ENCODE data around the gene RAB31.

The RAB31 gene

DNA sequence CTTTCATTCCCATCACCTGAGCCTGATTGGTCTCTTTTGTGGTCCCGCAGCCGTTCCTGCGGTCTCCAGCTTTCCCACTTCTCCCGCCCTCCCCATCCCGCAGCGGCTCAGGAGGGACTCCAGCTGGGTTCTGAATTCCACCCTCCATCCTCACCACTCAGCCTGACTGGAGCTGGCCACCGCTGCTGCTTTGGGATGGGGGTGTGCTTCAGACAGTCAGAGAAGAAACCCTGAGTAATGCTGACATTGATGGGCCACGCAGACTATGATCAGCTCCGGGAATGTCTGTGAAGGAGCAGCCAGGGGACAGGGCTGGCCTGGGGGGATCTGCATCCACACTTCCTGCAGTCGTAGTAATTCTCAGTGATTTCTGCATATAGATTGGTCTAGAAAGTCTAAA lies 131.8 kb downstream of the RAB31 start:
- H3K36me3 ChIP-seq (ENCODE audit: control insufficient read depth in 2 of 2, insufficient read depth in 2 of 2, low read length in 2 of 2) = peaks cover 0 to 2% of the 10 kb centered on the region in 2 donors

DNA sequence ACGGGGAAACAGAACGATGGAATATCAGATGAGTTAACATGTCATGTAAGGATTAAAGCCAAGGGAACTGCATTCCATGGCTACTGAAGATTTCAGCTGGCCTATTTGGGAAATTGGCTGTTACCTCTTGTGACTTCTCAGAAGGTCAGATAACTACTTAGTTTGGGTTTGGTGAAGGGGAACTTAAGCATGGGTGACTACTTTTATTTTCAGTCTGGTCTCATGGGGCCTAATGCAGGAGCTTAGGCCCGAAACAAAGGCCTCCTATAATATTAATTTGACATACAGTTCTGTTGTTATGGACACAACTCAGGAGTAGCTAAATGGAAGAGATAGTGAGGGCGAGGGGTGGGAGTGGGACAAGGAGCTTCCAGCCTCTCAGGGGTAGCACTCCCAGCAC lies 133.7 kb downstream of the RAB31 start:
- H3K4me1 ChIP-seq (ENCODE audit: control insufficient read depth, insufficient read depth, low read length) = peaks cover 46% of the 10 kb centered on the region
- no peaks in the 10 kb centered on the region for H3K27me3 ChIP-seq (ENCODE audit: control insufficient read depth in 1 of 2, insufficient read depth in 2 of 2, low read length in 2 of 2)
- H3K36me3 ChIP-seq (ENCODE audit: control insufficient read depth in 2 of 2, insufficient read depth in 2 of 2, low read length in 2 of 2) = peaks cover 0 to 2% of the 10 kb centered on the region in 2 donors
- H3K4me3 ChIP-seq (ENCODE audit: low read length in 2 of 2) = no peak overlapping the region
- no peaks in the 10 kb centered on the region for H3K9me3 ChIP-seq (ENCODE audit: control insufficient read depth in 2 of 2, low read length in 2 of 2)
- no peak overlapping the region for H3K9ac ChIP-seq (ENCODE audit: low read length in 2 of 2)
- H3K27ac ChIP-seq (ENCODE audit: low read length) = peak overlapping the region; percentile 38

More for the DNA sequence above, 131.8 kb downstream of the RAB31 start:
- Histone ChIP-seq H3K27ac (ENCODE audit: low read length) (peak overlapping the region; percentile 92), H3K4me3 (ENCODE audit: low read length in 2 of 2) (no peak overlapping the region), H3K27me3 (ENCODE audit: control insufficient read depth in 1 of 2, insufficient read depth in 2 of 2, low read length in 2 of 2) (no peaks in the 10 kb centered on the region), H3K9me3 (ENCODE audit: control insufficient read depth in 2 of 2, low read length in 2 of 2) (no peaks in the 10 kb centered on the region), H3K9ac (ENCODE audit: low read length in 2 of 2) (no peak overlapping the region), H3K4me1 (ENCODE audit: control insufficient read depth, insufficient read depth, low read length) (peaks cover 49% of the 10 kb centered on the region)

DNA sequence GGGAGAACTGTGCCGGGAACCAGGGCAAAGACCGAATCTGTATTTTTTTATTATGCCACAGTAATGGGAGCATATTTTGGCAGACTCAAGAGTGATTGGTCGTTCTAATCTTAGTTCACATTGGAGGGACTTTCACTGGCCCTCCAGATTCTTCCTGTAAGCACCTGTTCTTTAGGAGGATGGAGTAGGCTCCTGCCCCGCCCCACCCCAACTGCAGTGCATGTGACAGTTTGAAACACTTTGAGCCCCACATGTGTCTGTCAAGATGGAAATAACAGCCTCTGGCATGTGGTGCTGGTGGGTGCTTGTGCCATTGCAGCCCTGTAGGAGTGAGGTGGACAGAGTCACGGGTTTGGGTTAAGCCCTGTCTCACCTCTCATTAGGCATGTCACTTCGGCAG lies 134.3 kb downstream of the RAB31 start:
- no peak overlapping the region for H3K9ac ChIP-seq (ENCODE audit: low read length in 2 of 2)
- H3K4me3 ChIP-seq (ENCODE audit: low read length in 2 of 2) = no peak overlapping the region
- H3K4me1 ChIP-seq (ENCODE audit: control insufficient read depth, insufficient read depth, low read length) = peaks cover 51% of the 10 kb centered on the region
- H3K36me3 ChIP-seq (ENCODE audit: control insufficient read depth in 2 of 2, insufficient read depth in 2 of 2, low read length in 2 of 2) = peaks cover 0 to 2% of the 10 kb centered on the region in 2 donors
- H3K9me3 ChIP-seq (ENCODE audit: control insufficient read depth in 2 of 2, low read length in 2 of 2) = no peaks in the 10 kb centered on the region
- H3K27ac ChIP-seq (ENCODE audit: low read length) = peak overlapping the region; percentile 38
- no peaks in the 10 kb centered on the region for H3K27me3 ChIP-seq (ENCODE audit: control insufficient read depth in 1 of 2, insufficient read depth in 2 of 2, low read length in 2 of 2)

DNA sequence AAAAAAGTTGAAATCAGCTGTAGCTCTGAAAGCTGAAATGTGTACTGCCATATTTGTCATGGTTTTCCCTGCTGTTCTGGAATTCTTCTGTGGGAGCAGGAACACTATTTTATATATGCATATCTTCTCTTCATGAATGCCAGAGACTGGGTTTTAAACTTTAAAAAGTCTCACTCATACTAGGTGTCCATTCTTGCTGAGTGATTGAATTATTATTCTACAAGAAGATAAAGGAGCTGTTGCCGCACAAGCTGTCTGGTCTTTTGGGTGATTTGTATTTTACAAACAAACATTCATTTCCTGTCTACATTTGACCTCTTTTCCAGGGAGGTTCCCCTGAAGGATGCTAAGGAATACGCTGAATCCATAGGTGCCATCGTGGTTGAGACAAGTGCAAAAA lies 137.2 kb downstream of the RAB31 start:
- Histone ChIP-seq H3K9me3 (ENCODE audit: control insufficient read depth in 2 of 2, low read length in 2 of 2) (no peaks in the 10 kb centered on the region), H3K4me3 (ENCODE audit: low read length in 2 of 2) (no peak overlapping the region), H3K36me3 (ENCODE audit: control insufficient read depth in 2 of 2, insufficient read depth in 2 of 2, low read length in 2 of 2) (peaks cover 0 to 5% of the 10 kb centered on the region in 2 donors), H3K9ac (ENCODE audit: low read length in 2 of 2) (no peak overlapping the region), H3K27ac (ENCODE audit: low read length) (no peak overlapping the region), H3K4me1 (ENCODE audit: control insufficient read depth, insufficient read depth, low read length) (peaks cover 36% of the 10 kb centered on the region), H3K27me3 (ENCODE audit: control insufficient read depth in 1 of 2, insufficient read depth in 2 of 2, low read length in 2 of 2) (no peaks in the 10 kb centered on the region)

DNA sequence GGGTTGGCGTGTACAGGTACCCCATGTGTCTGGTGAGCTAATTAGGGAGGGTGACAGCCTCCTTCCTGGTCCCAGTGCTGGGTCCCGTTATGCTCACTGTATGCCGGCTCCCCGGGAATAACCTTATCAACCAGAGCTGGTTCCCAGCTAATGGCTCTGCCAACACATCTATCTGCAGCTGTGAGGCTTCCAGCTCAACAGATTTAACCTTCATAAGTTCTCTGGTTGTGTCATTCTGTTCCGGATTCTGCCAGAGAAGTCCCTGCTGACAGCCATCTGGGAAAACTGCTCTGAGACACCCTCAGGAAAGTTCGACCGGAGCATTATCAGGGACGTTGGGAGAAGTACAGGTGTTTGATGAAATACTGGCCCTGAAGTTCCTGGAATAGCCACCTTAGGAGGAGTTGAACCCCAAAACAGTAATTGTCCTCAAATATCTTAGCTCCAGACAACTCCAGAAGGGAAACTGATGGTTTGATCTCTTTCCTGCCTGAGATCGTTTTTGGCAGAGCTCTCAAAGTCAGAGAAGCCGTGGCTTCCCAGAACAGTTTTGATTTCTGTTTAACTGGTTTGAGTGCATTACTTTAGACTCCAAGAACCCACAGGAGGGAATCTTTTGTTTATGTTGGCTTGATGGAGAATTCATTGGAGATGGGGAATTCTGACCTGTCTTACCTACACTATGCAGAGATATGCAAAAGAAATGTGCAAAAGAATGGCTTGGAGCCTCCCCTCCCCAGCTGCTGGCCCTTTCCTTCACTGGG lies 138.2 kb downstream of the RAB31 start:
- Histone ChIP-seq H3K27ac (ENCODE audit: low read length) (peak overlapping the region; percentile 73), H3K27me3 (ENCODE audit: control insufficient read depth in 1 of 2, insufficient read depth in 2 of 2, low read length in 2 of 2) (no peaks in the 10 kb centered on the region), H3K9ac (ENCODE audit: low read length in 2 of 2) (peak overlapping the region; percentile 1 to 47), H3K4me1 (ENCODE audit: control insufficient read depth, insufficient read depth, low read length) (peaks cover 32% of the 10 kb centered on the region), H3K36me3 (ENCODE audit: control insufficient read depth in 2 of 2, insufficient read depth in 2 of 2, low read length in 2 of 2) (peaks cover 0 to 5% of the 10 kb centered on the region in 2 donors), H3K9me3 (ENCODE audit: control insufficient read depth in 2 of 2, low read length in 2 of 2) (no peaks in the 10 kb centered on the region), H3K4me3 (ENCODE audit: low read length in 2 of 2) (peak overlapping the region; percentile 18 to 24)

DNA sequence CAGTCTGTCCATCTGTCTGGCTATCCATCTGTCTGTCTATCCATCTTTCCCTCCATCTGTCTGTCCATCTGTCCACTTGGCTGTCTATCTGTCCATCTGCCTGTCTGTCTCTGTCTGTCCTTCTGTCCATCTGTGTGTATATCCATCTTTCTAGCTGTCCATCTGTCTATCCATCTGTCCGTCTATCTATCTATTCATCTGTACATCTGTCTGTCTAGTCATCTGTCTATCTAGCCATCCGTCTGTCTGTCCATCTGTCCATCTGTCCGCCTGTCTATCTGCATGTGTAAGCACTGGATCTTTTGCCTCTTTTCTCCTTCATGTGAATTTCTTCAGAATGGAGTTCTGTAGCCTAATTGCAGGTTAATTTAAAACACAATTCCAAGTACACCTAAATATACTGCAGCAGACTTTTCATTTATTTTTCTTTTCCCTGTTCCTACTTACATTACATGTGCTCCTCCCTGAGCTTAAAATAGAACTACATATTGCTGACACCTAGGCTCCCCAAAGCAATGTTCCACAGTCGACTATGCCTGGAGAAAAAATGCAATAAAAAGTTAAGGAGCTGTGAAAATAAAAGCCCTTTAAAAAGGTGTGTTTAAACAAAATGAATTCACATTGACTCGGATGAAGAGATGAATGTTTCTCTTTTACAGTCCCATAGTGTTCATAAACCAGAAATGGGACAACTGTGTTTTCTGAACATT lies 140.2 kb downstream of the RAB31 start:
- Histone ChIP-seq H3K27me3 (ENCODE audit: control insufficient read depth in 1 of 2, insufficient read depth in 2 of 2, low read length in 2 of 2) (no peaks in the 10 kb centered on the region), H3K27ac (ENCODE audit: low read length) (no peak overlapping the region), H3K36me3 (ENCODE audit: control insufficient read depth in 2 of 2, insufficient read depth in 2 of 2, low read length in 2 of 2) (peaks cover 0 to 5% of the 10 kb centered on the region in 2 donors), H3K9ac (ENCODE audit: low read length in 2 of 2) (peak overlapping the region in 1 of 2 donors; percentile 4), H3K4me1 (ENCODE audit: control insufficient read depth, insufficient read depth, low read length) (peaks cover 27% of the 10 kb centered on the region), H3K9me3 (ENCODE audit: control insufficient read depth in 2 of 2, low read length in 2 of 2) (no peaks in the 10 kb centered on the region), H3K4me3 (ENCODE audit: low read length in 2 of 2) (no peak overlapping the region)

DNA sequence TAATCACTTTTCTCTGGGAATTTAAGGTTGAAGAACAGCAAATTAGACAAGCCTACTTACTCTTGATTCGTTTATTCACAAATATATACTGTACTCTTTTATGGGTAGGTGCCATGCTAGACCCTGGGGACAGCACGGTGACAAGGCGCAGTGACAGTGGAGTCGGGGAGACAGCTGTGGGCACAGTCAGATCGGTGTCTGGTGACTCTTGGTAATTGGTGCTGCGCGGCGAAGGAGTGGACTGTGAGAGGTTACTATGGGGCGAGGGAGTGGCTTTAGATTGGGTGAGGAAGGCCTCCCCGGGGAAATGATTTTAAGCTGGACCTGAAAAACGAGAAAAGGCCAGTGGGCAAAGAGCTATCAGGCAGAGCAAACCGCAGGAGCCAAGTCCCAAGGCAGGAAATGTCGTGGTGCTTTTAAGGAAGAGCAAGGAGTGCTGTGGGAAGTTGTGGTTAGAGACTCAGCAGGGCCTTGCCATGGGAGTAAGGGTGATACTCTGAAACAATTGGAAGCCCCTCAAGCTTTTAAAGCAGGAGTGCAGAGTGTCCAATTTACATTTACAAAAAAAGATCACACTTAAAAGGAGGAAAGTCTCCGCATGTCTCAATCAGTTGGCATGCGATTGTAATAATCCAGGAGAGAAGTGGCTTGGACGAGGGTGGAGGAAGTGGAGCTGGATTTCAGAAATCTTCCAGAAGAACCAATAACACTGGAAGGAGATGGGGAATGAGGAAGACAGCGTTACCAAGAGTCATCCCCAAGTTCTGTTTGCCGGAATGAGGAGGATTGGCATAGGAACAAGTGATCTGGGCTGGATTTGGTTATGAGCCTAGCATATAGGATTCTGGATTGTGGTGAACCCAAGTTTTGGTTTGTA lies 141.5 kb downstream of the RAB31 start:
- no peak overlapping the region for H3K9ac ChIP-seq (ENCODE audit: low read length in 2 of 2)
- no peak overlapping the region for H3K4me3 ChIP-seq (ENCODE audit: low read length in 2 of 2)
- no peak overlapping the region for H3K27ac ChIP-seq (ENCODE audit: low read length)
- H3K36me3 ChIP-seq (ENCODE audit: control insufficient read depth in 2 of 2, insufficient read depth in 2 of 2, low read length in 2 of 2) = peaks cover 0 to 3% of the 10 kb centered on the region in 2 donors
- H3K27me3 ChIP-seq (ENCODE audit: control insufficient read depth in 1 of 2, insufficient read depth in 2 of 2, low read length in 2 of 2) = no peaks in the 10 kb centered on the region
- H3K9me3 ChIP-seq (ENCODE audit: control insufficient read depth in 2 of 2, low read length in 2 of 2) = no peaks in the 10 kb centered on the region
- H3K4me1 ChIP-seq (ENCODE audit: control insufficient read depth, insufficient read depth, low read length) = peaks cover 33% of the 10 kb centered on the region

DNA sequence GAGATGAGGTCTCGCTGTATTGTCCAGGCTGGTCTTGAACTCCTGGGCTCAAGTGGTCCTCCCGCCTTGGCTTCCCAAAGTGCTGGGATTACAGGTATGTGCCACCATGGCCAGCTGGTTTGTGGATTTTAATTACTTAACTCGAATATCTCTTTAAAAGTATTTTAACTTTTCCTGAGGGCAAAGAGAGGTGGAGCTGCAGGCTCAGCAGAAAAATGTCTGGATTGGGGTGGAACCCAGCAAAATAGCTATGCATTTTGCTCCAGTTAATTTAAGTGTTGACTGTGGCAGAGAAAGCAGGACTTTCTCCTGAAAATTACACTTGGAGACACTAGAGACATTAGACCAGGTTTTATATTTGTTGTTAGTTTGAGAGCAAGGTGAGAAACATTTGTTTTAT lies 142.2 kb downstream of the RAB31 start:
- no peak overlapping the region for H3K27ac ChIP-seq (ENCODE audit: low read length)
- peaks cover 35% of the 10 kb centered on the region for H3K4me1 ChIP-seq (ENCODE audit: control insufficient read depth, insufficient read depth, low read length)
- no peaks in the 10 kb centered on the region for H3K27me3 ChIP-seq (ENCODE audit: control insufficient read depth in 1 of 2, insufficient read depth in 2 of 2, low read length in 2 of 2)
- H3K9ac ChIP-seq (ENCODE audit: low read length in 2 of 2) = no peak overlapping the region
- no peak overlapping the region for H3K4me3 ChIP-seq (ENCODE audit: low read length in 2 of 2)
- no peaks in the 10 kb centered on the region for H3K9me3 ChIP-seq (ENCODE audit: control insufficient read depth in 2 of 2, low read length in 2 of 2)
- H3K36me3 ChIP-seq (ENCODE audit: control insufficient read depth in 2 of 2, insufficient read depth in 2 of 2, low read length in 2 of 2) = peaks cover 0 to 3% of the 10 kb centered on the region in 2 donors

DNA sequence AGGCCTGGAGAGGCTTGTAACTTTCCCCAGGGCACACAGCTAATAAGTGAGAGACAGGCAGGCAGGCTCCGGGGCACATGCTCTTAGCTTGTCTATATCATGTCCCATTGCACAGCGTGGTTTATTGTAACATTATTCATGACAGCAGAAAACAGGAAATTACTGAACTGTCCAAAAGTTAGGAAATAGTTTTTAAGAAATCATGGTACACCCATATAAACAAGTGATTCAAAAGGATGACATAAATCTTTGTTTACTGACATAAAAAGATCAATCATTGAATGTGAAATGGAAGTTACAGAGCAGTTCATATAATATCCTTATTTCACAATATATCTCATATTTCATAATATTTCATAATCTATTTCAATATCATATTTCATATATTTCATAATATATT lies 143.4 kb downstream of the RAB31 start:
- H3K4me1 ChIP-seq (ENCODE audit: control insufficient read depth, insufficient read depth, low read length) = peaks cover 39% of the 10 kb centered on the region

DNA sequence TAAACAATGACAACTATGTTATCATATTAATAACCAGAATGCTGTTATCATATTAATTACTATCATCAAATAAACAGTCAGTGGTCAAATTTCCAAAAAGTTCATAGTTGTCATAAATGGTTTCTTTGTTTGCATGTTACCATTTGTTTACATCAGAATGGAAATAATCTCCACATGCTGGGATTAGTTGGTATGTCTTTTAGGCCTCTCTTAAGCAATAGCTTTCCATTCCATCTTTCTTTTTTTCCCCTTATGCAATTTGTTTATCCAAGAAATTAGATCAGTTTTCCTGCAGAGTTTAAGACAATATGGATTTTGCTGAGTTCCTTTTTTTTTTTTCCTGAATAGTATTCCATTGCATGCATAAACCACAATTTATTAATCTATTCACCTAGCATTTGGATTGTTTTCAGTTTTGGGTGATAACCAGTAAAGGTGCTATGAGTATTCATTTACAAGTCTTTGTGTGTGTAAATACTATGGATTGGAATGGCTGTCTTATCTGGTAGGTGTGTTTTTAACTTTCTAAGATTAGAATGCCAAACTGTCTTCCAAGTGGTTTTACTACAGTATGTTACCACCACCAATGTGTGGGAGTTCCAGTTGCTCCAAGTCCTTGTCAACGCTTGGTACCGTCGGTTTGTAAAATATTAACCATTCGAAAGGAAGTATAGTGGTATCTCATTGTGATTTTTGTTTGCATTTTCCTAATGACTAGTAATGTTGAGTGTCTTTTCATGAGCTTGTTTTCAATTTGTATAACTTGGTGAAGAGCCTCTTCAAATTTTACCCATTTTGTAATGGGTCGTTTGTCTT lies 144.4 kb downstream of the RAB31 start:
- Histone ChIP-seq H3K27ac (ENCODE audit: low read length) (no peak overlapping the region), H3K9ac (ENCODE audit: low read length in 2 of 2) (no peak overlapping the region), H3K27me3 (ENCODE audit: control insufficient read depth in 1 of 2, insufficient read depth in 2 of 2, low read length in 2 of 2) (no peaks in the 10 kb centered on the region), H3K4me3 (ENCODE audit: low read length in 2 of 2) (no peak overlapping the region), H3K4me1 (ENCODE audit: control insufficient read depth, insufficient read depth, low read length) (peaks cover 32% of the 10 kb centered on the region), H3K36me3 (ENCODE audit: control insufficient read depth in 2 of 2, insufficient read depth in 2 of 2, low read length in 2 of 2) (peaks cover 0 to 3% of the 10 kb centered on the region in 2 donors), H3K9me3 (ENCODE audit: control insufficient read depth in 2 of 2, low read length in 2 of 2) (no peaks in the 10 kb centered on the region)

More for the DNA sequence above, 143.4 kb downstream of the RAB31 start:
- Histone ChIP-seq H3K9me3 (ENCODE audit: control insufficient read depth in 2 of 2, low read length in 2 of 2) (no peaks in the 10 kb centered on the region), H3K9ac (ENCODE audit: low read length in 2 of 2) (no peak overlapping the region), H3K4me3 (ENCODE audit: low read length in 2 of 2) (no peak overlapping the region), H3K36me3 (ENCODE audit: control insufficient read depth in 2 of 2, insufficient read depth in 2 of 2, low read length in 2 of 2) (peaks cover 0 to 3% of the 10 kb centered on the region in 2 donors), H3K27ac (ENCODE audit: low read length) (no peak overlapping the region), H3K27me3 (ENCODE audit: control insufficient read depth in 1 of 2, insufficient read depth in 2 of 2, low read length in 2 of 2) (no peaks in the 10 kb centered on the region)
